Inferior parietal cortex (tissue), 1 donor: Measurements from ENCODE around the gene TNS1.

Source experiments
- DNase-seq: peaks from one replicate; pipeline ENCODE4 v3.0.0-alpha.2; 2016; ENCODE audit errors: extremely low spot score

Gene TNS1

DNA sequence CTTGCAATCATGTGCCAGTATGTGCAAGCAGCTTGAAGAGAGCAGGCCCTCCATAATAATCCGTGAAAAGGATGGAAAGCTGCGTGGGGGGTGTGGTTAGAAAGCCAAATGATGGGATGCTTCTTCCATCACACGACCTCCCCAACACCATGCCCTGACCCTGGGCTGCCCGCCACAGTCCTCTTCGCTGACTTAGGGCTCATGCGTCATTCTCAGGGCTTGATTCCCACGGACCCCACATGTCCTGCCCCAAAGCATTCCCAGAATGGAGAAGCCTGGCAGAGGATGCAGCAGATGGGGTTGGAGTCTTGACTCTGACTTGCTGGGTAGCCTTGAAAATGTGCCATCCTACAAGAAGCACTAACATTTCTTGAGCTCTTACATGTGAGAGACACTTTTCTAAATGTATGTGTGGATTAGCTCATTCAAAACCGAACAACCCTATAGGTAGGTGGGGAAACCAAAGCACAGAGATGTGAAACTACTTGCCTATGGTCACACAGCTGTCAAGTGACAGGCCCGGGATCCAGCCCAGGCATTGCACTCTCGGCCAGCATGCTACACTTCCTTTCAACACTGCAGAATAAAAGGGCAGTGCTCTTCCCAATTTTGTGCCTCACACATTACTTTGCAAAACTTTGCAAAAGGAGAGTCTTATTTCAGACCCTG is 3.7 kb downstream of the TNS1 start:
- no peak for DNase-seq

DNA sequence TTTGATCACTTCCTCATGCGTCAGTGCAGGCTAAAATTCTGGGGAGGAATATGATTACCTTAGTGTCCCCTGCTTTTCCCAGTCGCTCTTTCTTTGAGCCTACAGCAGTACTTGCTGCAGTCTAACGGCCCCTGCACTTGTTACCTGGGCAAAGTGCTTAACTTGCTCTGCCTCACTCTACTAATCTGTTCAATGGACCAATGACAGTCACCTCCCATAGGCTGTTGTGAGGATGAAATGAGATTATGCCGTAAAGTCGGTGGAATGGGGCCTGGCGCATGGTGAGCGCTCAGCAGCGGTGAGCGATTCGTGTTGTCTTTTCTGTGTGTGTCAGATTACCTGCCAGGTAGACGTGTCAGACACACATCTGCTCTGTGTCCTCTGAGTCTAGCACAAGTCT is 5.3 kb downstream of the TNS1 start:
- no peak for DNase-seq

DNA sequence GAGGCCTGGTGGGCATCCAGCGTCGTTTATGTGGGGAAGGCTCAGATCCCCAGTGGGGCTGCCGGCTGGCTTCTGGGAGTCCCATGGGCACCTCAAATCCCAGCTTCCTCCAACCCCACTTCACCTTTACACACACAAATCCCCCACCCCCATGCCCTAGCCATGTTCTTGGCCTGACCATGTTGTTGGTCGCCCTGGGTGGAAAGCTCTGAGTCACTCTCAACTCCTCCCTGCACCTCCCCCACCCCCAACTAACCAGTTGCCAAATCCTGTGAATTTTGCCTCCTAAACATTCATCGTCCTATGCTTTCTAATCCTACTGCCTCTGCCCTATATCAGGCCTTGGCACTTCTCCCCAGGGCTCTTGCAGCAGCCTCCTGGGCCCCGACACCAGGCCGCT is 6.4 kb downstream of the TNS1 start:
- no peak for DNase-seq

DNA sequence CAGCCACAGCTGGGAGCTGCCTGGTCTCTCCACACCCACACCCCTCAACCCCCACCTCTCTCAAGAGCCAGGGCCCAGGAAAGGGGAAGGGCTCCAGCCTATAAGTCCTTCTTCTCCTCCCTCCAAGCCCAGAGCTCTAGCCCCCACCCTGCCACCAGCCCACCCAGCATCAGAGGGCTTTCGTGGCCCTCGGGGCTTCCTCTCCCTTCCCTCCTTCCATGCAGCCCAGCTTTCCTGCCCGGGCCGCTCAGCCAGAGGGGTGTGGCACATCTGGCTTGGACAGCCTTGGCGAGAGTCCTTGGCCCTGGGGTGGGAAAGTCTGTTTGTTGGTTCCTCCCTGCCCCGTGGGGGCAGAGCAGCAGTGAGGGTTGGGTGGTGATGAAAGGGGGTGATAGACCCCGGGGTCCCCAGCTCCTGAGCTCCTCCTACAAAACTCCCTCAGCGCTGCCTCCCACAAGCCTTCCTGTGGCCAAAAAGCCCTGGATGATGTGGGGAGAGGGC is 7.0 kb downstream of the TNS1 start:
- no peak for DNase-seq

DNA sequence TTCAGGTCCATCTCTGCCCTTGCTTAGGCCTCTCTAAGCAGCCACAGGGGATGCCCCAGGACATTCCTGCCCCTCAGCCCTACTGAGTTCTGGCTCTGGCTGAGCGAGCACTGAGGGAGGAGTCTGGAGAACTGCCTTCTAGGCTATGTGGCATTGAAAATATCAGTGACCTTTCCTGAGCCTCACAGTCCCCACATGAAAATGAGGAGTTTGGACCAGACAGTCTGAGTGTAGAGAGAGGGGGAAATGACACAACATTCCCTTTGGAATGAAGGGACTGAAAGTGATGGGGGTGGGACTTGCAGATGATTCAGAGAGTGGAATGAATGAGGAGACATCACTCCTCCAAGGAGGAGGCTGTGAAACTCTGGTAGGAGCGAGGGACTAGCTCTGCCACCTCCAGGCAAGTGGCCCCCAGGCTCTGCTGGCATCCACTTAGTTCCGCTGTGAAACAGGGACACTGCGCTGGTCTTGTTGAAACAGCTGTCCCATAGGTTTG is 8.0 kb downstream of the TNS1 start:
- DNase-seq: no peak

DNA sequence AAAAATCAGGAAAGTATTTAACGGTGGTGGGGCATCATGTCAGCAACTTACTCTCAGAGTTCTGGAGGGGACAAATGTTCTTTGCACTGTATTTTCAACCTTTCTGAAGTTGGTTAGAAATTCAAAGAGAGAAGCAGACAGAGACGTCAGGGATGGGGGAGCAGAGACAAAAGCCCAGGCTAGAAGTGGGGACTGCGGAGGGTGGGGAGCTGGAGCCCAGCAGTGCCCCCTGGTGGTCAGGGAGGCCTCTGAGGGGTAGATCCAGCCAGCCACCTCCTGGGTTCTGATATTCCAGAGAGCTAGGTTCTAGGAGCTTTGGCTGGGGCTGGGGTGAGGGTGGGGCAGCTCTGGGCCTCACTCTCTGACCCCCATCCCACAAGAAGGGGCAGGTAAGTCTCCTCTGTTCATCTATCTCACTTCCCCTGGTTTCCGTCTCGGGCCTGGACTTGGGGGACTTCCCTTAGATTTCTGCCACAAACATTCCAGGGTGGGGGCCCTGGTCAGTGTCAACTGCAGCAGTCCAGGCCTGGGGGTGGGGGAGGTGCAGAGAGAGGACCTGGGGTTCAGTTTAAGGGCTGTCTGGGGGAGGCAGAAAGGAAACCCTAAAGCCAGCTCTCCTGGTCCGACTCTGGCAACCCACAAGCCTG is 8.9 kb downstream of the TNS1 start:
- DNase-seq: peak; percentile 42

DNA sequence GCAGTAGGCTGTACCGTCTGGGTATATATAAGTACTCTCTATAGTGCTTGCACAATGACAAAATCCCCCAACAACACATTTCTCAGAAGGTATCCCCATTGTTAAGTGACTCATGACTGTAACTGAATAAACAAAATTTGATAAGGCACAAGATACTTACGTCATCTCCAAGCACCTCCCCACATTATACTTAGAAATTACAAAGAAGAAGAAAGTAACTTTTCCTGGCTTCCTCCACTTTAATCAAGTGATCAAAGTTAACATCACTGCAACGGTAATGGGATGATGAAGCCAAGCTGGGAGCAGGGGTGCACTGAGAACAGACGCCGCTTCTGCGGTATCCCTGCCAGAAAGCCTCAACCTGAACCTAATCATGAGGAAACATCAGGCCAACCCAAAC is 9.7 kb downstream of the TNS1 start:
- no peak for DNase-seq

DNA sequence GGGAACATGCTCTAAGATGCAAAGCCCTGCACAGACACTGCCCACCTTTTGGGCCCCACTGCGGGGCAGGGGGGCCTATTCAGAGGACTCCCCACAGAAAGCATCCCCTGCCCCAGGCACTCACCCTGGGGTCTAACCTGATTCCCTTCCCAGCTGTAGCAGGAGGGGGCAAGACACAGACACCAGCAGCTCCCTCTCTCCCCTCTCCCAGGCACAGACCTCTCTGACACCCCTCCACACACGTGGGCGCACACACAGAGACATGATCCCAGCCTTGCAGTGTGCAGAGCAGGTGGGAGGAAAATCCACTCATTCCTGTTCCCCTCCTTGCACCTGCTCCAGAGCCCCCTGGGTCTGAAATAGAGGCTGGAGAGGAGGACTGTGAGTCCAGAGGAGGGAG is 10.7 kb downstream of the TNS1 start:
- no peak for DNase-seq

DNA sequence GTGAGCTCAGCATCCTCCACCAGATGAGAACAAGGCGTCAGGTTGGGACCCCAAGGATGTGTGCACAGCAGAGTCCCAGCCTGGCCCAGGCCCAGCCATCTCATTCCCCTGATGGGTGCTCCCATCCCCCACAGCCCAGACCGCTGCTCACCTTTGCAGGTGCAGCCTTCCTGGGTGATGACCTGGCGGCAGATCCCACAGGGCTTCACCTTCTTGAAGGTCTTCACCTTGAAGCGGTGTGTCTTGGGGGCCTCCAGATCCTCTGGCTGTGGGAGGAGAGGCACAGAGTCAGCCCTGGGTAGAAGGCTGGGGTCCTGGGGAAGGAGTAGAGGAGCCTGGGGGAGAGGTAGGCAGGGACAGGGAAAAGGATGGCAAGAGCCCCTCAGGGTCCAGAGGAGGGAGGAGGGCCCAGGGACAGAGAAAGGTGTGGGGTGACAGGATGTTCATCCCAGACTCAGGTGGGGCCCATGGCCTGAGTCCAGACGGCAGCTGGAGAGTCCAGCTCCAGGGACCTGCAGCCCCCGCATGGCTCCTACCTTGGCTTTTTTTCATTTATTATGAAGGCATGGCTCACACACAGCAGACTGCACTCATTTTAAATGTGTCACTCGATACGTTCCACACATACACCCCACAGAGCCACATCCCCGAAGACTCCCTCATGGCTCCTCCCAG is 11.9 kb downstream of the TNS1 start:
- DNase-seq: no peak

DNA sequence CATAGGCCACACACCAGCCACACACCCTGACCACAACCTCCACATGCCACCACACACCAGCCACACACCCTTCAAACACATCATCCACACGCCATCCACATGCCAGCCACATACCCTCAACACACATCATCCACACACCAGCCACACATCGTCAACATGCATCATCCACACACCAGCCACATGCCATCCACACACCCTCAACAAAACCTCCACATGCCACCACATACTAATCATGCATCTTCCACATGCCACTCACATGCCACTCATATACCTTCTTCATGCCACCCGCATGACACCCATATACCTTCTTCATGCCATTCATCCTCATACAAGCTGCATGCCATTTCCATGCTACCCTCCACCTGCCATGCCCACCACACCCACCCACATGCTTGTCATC is 12.4 kb downstream of the TNS1 start:
- no peak for DNase-seq

DNA sequence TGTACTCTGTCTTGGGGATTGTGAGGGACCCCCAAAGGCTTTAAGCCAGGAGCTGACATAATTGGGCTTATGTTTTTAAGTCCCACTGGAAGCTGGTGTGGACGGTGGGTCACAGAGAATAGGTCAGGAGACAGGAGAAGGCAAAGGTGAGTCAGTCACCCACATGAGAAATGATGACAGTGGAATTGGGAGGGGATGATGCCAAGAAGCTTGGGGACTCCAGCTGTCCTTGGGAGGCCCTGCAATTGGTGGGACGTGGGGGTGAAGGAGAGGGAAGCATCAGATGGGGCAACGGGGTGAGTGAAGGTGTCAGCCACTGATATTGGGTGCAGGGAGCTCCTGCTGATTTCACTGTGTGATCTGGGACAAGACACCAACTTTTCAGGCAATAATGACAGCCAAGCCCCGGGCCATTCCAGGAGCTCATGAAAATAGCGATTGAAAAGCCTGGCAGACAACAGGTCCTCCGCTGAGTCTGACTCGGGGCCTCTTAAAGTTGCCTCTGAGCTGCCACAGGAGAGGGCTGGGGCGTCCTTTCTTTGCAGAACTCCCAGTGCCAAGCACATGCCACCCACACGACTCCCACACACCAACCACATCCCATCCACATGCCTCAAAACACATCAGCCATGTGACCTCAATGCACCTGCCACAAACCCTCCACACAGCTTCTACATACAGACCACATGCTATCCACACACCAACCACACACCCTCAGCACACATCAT is 13.4 kb downstream of the TNS1 start:
- no peak for DNase-seq

DNA sequence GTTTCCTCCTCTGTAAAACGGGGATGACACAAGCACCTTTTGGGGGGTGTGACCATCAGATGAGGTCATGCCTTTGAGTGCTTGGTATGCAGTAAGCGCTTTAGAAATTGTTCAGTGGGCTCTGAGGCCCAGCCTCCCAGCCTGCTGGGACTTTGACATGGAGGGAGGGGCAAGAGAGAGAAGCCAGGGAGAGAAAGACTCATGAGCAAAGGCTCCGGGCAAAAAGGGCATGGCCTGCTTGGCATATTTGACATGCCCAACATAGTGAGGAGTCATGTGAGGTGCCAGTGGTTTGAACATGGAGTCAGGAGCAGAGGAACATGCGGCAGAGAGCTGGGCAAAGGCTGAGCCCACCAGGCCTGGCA is 14.0 kb downstream of the TNS1 start:
- no peak for DNase-seq

DNA sequence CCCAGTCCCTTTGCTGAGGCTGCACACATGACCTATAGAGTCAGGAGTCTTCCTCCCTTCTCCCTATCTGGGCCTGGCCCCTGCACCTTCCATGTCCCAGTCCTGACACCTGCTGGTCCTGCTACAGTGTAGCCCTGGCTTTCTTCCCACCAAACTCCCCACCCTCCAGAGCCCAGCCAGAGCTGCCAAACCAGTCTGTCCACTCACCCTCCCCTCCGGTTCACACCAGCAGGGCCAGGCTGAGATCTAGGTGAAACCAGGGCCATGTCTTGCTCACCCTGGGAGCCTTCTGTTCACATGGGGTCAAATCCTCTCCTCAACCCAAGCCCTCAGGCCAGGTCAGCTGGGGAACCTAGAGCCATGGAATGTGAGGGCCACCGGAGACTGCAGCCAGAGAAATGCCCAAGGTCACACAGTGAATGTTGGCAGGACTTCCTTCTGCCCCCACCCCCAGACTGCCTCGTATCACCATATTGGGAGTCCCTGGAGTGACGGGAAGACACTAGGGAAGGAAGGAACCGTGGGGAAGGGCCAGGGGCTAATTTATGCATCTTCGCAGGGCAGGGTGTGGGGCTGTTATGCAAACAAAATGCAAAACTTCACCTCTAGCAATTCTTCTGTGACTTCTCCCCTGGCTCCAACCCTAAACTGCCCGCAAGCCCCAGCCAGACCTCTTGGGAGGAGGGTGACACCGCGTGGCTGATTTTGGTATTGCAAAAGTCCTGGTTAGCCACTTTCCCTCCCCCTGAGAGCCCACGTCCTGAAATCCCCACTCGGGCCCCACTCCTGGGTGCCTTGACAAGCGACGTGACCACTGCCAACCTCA is 14.6 kb downstream of the TNS1 start:
- peak; percentile 89 for DNase-seq

DNA sequence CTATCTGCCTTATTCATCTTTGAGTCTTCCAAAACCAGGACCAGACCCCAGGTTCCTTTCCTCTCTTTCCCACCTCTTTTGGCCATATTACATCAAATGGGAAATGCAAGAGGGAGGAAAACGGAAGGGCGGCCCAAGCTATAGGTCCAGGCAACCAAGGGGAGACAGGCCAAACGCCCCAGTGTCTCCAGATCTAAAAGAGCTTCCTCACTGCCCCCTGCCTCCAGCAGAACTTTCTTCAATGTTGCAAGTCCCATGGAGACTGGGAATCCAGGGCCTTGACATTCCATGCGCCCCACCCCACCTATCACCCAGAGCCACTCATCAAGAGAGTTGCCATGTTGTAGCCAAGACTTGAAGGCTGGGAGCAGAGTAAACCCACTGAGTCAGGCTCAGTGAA is 15.4 kb downstream of the TNS1 start:
- no peak for DNase-seq

DNA sequence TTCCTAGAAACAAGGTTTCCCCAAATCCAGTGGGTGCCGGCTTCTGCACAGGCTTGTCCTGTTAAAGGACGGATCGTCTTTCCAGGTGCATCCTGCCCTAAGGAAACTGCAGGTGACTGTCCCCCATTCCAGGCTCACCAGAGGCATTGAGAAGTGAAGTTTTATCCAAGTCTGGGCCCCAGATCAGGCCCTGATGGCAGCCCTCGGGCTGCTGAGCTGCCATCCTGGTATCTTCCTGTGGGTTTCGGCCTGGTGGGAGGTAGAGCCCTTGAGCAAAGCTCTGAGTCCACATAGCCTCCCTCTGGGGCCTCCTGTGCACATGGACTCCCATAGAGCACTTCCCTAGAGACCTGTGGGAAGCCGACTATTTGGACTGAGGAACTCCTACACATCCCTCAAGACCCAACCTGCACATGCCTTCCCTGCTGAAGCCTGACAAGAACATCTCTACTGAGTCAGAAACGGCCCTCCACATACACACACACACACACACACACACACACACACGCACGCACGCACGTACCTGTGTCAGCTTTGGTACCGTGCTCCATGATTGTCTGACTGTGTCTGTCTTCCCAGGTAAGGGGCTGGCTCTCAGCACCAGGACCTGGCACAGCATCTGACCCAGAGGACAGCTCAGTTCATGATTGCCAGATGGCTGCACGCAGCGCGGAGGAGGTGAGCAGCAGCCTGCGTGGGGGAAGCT is 16.4 kb downstream of the TNS1 start:
- no peak for DNase-seq

DNA sequence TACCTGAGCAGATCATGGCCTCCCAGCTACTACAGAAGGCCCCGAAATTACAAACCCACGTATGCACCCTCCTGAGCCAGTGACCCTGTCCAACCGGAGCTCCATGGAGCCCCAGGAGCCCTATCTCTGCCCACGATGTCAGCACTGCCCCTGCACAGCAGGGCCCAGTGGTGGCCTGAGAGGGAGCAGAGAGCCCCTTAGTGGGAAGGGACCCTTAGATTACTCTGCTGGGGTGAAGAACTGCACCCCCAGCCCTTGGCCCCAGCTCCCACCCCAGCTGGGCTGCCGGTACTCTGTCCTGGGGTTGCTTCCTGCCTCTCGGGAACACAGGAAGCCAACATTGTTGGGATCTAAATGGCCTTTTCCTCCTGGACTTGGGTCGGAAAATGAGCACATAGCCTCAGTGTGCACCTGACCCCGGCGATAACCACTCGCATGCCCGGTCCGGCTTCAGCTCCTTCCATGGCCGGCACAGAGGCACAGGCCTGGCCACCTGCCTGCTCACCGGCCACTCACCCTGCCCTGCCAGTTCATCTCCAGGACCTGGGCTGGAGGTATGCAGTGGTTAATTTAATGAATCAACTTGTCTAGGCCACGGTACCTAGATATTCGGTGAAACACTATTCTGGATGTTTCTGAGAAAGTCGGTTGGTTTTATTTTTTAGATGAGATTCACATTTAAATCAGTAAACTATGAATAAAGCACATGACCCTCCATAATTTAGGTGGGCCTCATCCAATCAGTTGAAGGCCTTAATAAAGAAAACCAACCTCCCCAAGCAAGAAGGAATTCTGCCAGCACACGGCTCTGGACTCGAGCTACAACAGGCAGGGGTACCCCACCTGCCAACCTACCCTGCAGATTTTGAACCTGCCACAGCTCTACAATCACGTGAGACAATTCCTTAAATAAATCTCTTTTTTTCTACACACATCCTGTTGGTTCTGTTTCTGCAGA is 19.2 kb downstream of the TNS1 start:
- DNase-seq: no peak

DNA sequence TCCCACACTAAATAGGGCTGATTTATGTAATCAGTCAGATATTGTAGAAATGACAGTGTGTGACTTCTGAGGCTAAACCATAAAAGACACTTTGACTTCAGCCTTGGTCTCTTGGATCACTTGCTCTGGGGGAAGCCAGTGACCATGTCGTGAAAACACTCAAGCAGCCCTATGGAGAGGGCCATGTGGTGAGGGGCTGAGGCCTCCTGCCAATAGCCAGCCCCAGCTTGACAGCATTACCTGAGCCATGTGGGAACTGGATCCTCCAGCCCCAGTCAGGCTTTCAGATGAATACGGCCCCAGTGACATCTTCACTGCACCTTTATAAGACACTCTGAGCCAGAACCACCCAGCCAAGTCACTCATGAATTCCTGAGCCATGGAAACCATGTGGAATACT is 20.8 kb downstream of the TNS1 start:
- DNase-seq: no peak

DNA sequence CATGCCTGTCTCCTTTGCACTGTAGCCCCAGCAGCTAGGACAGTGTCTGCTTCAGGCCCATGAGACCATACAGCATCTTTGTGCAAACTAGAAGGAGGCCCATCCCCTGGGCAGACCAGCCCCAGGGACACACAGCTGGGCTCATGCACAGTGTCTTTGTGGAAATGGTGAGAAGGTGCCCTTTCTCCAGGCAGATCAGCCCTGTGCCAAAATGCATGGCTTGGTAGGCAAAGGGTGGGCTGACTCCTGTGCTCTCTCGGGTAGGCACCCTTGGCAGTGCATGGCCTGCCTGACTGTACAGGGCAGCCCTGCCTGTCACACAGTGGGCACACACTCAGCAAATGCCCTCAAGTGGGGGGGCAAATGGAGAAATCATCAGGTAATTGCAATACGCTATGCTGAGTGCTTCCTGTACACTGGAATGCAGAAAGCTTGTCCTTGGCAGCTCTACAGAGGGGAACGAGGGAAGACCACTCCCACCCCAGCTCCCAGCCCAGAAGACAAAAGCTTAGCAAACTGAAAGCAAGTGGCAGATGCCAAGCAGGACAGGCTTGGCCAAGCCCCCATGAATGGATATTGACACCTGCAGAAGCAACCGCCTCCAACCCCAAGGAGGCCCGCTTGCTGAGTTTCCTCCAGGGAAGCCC is 21.6 kb downstream of the TNS1 start:
- DNase-seq: no peak

DNA sequence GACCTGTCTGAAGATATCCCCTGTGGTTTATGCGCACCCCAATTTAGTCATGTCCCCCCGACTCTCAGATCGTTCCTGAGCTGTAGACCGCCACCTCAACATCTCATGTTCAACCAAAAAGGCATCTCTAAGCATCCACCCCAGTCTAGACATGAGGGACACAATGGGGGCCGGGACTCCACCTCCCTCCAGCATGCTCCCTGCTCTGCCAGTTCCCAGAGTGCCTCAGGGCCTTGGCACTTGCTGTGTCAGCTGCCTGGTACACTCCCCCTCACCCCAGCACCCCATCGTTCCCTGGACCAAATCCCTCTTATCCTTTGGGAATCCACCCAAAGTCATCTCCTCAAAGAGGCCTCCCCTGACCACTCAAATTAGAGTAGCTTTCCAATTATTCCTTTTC is 22.2 kb downstream of the TNS1 start:
- DNase-seq: no peak
